Epithelial cell of proximal tubule (primary cell): ENCODE data around the gene SKP1. TPM values are rescaled to one million over a fixed set of nuclear protein-coding genes. Genes with fewer than 3 reads are reported as not detected.

Experiments used
- DNase-seq: peaks from one replicate; pipeline ENCODE4 v3.0.0-alpha.2; 2011; ENCODE audit warnings: low read depth
- H3K4me3 ChIP-seq: 2 replicates; pipeline ENCODE4 v1.5.1; 2011; ENCODE audit warnings: low read depth, mild to moderate bottlenecking, low read length
- total RNA-seq: library from RNA; depleted of rRNA; stranded (reverse); fragments of >200 nt; gene quantifications from 2 replicates; pipeline ENCODE4 v1.2.3, GENCODE V29; 2015
- TF ChIP-seq, protein P1 (sequence below): conservative IDR thresholded peaks from 2 replicates; pipeline ENCODE4 v1.5.1; 2012; ENCODE audit warnings: low read depth, mild to moderate bottlenecking, low read length

The SKP1 gene
- total RNA-seq, 1 donor from 2014 or later: 277 TPM

DNA sequence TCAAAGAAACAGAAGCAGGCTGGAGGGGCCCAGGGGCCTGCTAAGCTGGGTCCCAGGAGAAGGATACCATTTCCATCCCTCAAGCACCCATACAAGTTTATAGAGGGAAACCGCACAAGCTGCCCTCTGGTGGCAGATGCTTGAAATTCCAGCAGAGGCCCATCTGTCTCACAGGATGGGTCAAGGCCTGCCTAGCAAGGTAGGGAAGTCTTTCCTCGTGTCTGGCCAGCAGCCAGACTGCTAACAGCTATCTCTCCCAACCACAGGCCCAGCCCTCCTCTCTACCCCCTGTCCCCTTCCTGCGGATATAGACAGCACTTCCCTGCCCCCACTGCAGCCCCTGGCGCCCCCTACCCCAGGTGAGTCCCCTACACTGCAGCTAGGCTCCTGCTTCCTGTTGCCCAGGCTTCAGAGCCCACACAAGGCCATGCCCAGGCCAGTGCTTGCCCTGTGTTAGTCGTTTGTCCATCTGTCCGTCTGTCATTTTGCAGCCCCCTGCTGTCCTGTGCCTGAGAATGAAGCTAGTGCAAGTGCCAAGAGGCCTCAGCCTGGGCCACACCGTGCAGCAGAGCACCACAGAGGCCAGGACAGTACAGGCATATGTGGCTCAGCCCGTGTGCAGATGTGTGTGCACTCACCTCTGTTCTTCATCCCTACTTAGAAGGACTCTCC, 36.1 kb downstream of the SKP1 start:
- no peak overlapping the region for H3K4me3 ChIP-seq
- DNase-seq: no peak
- TF ChIP-seq, protein P1, sequence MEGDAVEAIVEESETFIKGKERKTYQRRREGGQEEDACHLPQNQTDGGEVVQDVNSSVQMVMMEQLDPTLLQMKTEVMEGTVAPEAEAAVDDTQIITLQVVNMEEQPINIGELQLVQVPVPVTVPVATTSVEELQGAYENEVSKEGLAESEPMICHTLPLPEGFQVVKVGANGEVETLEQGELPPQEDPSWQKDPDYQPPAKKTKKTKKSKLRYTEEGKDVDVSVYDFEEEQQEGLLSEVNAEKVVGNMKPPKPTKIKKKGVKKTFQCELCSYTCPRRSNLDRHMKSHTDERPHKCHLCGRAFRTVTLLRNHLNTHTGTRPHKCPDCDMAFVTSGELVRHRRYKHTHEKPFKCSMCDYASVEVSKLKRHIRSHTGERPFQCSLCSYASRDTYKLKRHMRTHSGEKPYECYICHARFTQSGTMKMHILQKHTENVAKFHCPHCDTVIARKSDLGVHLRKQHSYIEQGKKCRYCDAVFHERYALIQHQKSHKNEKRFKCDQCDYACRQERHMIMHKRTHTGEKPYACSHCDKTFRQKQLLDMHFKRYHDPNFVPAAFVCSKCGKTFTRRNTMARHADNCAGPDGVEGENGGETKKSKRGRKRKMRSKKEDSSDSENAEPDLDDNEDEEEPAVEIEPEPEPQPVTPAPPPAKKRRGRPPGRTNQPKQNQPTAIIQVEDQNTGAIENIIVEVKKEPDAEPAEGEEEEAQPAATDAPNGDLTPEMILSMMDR: peak; percentile 83

DNA sequence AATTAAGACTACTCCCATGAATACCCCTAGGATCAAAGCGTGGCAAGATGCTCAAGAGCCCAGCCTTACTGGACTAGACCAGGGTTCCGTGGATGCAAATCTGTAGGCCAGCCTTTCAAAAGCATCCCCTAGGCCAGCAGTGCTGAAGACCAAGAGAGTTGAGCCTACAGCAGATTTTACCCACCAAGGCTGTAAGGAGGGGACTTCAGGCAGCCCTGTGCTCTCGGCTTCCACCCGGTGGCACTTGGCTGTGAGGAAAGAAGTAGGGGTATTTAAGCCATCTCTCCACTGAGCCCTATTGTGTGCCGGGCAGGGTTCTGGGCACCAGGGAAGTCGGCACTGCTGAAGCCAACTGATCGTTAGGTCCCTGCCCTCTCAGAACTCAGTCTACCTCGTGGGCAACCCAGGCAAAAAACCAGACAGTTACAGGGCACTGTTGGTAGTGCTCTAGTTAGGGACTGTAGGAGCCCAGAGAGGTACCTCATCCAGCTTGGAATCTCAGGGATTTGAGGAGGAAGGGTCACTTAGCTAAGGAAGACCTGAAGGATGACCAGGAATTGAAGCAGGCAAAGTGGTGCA, 36.8 kb downstream of the SKP1 start:
- no peak for DNase-seq
- H3K4me3 ChIP-seq: no peak overlapping the region
- TF ChIP-seq, protein P1: no peak

DNA sequence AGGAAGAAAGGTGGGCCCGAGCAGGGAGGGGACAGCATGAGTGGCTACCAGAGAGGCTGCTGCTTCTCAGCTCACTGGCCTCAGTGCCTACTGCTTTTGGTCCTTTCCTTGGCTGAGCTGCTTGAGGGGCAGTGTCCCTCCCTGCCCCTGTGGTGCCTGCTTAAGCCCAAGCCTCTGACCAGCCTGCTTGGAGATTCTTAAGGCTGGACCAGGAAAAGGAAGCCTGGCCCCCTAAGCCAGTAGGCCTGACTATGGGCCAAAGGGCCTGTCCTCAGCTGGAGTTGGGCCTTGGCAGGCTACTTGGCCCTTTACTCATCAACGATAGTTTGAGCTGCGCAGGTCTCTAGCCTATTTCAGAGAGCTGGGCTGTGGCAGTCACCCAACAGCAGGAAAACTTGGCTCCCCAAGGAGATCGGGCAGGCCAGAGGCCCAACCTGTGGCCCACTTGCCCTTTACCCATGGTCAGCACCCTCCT, 37.3 kb downstream of the SKP1 start:
- no peak for DNase-seq
- TF ChIP-seq, protein P1: no peak
- H3K4me3 ChIP-seq: no peak overlapping the region

DNA sequence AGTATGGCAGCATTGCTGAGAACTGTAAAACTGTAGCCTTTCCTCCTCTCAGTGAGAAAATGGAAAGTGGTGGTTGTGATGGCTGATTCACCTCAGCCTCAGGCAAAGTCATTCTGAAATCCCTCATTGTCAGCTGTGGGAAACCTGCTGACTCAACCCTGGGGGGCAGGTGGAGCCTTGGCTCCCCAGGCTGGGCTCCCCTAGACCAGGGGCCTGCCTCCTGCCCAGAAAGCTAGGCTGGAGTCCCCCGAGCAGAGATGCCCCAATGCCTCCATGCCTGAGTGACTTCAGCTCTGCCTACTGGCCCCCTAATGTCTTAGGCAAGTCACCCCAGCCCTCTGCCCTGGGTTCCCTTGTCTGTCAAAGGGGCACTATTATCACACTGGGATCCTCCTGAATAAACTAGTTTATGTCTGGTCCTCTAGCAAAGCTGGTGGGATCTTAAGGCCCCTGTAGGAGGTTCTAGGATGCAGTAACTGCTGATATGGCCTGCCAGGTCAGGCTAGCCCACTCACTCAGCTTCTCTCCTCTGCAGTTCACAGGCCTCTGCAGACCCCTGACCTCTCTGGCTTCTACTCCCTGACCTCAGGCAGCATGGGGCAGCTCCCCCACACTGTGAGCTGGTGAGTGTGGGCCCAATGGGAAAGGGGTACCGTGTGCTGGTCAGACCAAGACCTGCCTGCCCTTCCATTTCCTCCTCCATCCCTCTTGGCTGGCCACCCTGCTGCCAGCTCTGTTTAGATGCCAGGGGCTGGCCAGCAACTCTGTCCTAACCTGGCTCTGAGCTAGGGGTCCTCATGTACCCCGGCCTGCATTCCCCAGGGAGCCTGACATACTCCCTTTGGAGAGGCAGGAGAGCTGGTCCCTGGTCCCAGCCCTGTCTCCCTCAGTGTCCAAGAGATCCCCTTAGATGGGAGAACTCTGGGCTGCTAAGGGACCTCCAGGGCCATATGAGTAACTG, 38.1 kb downstream of the SKP1 start:
- DNase-seq: no peak
- TF ChIP-seq, protein P1: no peak
- H3K4me3 ChIP-seq: no peak overlapping the region

DNA sequence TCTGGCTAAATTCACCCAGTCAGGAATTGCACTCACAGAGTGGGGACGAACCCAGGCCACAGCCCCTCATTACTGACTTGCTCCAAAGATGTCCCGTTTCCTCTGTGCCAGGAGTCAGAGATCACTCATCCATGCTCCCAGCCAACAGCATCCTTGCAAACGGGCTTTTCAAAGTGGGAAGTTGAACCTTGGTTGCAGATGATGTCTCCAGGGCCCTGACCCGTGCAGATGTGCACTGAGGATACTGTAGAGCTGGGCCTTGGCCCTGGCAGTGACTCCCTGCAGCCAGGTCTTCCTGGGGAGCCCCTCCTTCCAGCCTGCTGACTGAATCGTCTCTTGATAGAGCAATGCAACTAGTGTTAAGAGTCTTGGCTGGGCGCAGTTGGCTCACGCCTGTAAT, 40.0 kb downstream of the SKP1 start:
- H3K4me3 ChIP-seq: no peak overlapping the region
- no peak for DNase-seq
- TF ChIP-seq, protein P1: no peak

DNA sequence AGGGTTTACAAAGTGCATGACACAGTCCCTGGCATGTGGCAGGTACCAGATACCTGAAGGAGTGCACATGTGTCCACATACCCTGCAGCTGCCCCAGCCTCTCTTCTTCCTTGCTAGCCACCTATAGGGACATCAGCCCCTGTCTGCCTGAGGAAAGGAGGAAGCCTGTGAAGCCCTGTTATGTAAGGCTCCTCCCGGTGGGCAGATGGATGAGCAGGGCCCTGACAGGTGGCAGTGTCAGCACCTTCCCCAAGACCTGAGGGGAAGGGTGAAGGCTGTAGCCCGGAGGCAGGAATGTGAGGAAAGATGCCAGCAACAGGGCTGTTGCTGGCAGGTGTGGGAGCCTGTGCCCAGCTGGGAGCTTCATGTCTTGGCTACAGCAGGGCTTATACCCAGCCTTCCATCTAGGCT, 40.5 kb downstream of the SKP1 start:
- no peak for DNase-seq
- TF ChIP-seq, protein P1: no peak
- H3K4me3 ChIP-seq: no peak overlapping the region
